Measurements from ENCODE around the gene GPR12.

The GPR12 gene, protein sequence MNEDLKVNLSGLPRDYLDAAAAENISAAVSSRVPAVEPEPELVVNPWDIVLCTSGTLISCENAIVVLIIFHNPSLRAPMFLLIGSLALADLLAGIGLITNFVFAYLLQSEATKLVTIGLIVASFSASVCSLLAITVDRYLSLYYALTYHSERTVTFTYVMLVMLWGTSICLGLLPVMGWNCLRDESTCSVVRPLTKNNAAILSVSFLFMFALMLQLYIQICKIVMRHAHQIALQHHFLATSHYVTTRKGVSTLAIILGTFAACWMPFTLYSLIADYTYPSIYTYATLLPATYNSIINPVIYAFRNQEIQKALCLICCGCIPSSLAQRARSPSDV

DNA sequence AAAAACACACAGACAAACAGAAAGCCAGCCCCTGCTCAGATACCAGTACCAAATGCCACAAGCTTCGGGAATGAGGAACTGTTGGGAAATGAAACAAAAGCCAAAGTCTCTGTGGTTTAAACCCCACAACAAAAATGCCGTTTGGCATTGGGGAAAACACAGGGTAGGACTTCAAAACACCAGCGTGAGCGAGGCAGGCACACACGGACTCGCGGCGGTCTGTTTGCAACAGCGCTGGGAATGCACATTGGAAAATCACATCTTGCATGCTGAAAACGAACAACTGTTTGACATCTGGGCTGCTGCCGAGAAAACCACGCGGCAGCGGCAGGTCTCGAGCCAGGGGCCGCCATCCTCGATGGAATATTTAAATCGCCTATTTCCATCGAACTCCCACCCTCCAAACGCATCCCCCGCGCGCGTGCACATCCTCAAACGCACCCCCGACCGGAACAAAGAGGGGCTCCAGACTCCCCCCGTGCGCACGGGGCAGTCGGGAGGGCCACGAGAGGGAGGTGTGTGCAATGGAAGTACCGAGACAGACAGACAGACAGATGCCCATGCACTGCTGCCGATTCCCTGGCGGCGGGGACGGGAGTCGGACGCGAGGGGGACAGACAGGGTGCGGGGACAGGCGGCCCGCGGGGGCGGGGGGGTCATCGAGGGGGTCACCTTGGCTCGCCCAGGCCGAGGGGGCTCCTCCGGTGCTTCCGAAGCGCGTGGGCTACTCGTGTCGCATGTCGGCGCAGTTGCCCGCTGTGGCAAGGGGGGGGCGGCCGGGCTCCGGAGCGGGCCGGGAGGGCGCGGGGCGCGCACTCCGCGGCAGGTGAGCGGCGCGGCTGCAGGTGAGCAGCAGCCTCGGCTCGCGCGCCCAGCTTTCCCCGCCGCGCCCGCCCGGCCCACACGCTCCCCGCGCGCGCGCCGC, at the start of gene GPR12:
TSS of gene GPR12 (minus strand) at position 880 of the 925 bp plus-strand sequence. CDS start 959 bp downstream, outside the sequence.
- DNase-seq, result no peak

DNA sequence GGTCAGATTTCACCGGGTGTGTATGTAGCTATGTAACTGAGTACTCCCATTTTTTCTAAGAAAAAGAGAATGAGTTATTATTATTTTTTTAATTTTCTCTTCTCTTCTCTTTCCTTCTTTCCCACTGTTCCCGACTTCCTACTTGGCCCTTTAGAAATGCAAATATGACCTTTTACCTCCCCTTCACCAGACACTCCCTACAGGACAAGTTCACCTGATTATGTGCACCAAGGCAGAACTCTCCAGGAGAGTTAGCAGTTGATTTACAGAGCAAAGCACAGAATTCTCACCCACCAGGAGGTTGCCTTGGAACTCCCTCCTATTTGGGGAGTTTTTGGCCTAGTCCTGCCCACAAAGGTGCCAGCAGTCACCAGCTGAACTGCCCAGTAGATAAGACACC, 49.5 kb upstream of the GPR12 start:
- no peak for DNase-seq

DNA sequence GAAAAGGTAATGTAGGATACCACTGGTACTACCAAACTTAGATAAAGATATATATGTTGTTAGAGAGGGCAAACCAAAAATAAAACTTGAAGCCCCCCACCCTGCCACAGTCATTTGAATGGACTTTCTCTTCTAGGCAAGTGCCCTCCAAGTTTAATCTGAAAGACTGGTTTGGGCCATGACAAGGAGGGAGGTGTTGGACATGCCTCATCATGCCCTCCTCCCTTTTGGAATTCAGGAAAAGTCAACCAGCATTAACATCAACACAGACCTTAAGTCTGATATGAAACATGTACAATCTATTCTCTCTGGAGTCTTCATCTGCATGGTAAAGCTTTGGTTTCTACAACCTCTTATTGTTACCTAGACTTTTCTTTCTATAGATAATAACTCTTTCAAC, 46.3 kb upstream of the GPR12 start:
- no peak for DNase-seq

DNA sequence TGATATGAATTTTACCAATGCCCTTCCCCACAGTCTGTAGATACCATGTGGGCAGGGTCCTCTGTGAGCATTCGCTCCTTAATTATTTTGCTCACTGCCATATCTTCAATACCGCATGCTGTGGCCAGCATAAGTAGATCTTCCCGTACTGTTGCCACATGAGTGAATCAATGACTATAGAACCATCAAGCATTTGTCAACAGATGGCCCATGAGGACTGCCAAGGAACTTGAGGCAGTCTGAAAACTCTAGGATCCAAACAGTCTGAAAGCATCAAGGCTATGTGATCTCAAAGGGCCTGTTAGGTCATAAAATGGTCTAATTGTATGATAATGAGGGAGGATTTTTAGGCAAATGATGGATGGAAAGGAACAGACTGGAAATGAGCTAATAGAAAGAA, 27.4 kb upstream of the GPR12 start:
- DNase-seq, result no peak

DNA sequence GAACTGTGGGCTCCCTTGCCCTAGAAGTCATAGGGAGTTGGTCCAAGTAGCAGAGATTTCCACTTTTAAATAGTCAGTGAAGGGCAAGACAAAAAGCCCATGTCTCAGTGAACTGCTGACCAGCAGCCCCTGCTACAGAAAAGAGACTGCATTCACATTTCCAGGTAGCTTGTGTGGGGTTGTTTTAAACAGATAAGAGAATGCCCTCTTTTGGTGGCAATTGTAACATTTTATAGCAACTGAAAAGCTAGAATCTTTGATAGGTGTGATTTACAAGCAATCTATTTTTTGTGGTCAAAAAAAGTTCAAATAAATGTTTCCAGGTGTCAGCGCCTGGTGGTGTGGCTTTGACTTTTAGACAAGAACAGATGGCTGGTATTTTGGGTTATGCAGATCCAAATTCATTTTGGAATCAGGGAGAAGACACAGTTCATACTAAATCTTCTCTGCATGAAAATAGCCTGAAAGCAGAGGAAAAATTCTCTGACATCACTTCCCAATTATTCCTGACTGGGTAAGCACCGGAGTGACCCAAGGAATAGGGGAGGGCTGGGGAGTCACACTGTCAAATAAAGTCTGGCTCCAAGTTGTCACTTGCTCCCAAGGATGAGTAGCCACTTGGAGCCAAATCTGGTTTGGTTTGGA, 26.2 kb upstream of the GPR12 start:
- DNase-seq, result no peak

DNA sequence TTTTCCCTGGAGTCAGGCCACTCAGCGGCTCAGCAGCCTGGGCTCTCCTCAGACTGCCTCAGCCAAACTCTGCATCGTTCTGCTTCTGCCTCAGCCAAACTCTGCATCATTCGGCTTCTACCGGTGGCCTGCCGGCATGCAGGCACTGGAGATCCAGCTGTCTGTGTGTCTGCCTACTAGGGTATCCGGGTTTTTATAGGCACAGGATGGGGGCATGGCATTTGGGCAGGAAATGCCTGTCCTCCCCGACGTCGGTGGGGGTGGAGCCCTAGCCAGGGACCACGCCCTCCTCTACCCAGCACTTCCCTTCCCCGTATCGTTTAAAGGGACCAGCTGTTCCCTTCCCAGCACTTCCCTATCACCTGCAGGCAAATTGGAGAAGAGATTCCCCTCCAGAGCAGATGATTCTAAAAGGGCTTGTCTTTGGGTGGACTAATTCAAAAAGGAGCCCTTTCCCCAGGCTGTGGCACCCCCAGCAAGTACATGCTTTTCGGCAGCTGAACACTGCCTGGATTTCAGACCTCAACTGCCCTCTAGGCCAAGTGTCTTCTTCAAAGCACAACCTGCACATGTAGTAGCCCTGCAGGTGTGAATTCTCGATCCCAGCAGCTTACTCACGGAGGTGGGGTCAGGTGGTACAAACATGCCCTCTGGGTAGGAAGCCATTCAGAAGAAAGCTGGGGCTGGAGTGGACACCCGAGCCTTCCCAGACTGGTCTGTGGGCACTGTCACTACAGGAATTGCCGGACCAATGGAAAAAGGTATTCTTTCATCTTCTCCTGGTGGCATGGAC, 25.4 kb upstream of the GPR12 start:
- peak; percentile 80 for DNase-seq

DNA sequence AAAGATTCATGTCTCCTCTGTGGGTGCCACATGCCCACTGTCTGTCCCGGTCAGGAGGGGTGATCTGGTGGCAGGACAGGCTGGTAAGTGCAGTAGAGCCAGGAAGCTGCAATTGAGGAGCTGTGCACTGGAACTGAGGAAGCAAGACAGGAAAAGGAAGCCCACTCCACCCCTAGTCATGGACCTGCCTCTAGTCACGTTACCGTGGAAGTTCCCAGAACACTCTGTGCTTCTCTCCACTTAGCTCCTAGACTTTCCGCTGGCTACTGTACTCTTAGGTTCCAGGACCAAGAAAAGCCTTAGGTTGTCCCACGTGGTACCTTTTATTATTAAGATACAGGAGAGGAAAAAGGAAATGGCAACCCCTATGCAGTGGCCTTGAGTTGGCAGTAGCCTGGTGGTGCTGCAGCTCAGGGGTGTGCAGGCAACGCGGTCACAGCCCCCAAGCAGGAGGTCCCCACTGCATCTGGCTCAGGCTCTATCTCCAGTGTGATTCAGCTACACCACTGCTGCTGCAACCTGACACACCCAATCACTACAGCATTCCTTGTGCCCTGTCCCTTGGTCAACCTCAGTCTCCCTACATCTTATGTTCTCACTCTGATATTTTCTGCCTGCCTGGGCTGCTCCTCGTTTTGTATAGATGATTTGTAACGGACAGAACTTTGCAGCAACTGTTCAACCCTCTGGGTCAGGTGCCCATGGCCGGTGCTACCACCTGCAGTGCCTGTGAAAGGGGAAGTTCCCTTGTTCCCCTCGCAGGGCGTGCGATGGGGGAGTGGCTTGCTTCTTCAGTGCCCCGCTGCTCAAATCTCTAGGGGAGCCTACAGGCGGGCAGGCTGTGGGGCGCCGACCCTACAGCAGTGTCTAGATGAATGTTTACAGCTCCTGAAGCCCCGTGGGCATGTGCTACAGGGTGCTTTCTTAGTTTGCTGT, 24.4 kb upstream of the GPR12 start:
- DNase-seq, result peak; percentile 61

DNA sequence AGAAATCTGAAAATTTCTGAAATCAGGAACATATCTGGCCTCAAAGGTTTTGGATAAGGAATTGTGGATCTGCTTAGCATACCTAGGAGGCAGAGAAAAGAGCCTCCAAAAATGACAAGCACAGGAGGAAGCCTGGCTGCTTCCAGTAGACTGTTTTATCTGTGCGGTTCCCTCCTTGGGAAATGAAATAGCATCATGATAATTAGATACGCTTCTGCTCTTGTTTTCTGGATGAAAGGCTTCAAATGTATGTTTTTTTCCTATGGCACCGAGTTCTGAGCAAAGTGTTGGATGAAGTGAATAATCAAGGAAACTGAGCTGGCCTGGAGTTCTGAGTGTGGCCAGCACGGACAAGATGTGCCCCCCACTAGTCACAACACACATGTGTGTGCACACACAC, 19.8 kb upstream of the GPR12 start:
- DNase-seq, result no peak

DNA sequence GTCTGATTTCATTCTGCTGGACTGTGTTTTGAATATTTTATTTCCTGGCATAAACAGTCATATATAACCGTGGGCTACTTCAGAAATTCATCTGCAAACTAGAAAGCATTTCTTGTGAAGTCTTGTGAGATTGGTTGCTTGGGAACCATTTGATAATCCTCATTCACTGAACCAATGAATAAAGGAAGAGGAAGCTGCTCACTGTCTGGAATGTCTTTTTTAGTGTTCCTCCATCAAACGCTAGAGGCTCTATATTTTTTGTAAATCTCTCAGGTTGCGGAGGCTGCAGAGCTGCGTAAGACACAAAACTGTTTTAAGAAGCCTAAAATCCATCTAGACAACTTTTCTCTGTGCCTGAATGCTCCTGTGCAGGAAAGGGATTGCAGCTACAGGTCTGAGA, 18.7 kb upstream of the GPR12 start:
- no peak for DNase-seq

DNA sequence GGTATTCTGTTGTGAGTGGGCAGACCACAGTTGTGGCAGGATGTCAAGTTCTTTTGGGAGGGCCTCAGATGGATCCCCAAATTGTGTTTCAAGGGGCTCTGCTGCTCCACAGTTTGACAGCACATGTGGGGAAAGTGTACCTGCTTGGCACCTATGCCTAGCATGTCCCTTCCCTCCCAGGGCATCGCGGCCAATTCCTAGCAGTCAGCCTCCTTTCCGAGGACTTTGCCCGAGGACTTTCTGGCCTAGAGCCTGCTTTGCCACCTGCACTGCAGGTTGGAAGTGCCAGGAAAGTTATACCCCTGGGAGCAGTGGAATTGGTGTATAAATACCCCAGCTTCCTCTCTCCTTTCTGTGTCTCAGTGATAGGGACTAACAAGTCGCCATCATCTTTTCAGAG, 11.9 kb upstream of the GPR12 start:
- no peak for DNase-seq

DNA sequence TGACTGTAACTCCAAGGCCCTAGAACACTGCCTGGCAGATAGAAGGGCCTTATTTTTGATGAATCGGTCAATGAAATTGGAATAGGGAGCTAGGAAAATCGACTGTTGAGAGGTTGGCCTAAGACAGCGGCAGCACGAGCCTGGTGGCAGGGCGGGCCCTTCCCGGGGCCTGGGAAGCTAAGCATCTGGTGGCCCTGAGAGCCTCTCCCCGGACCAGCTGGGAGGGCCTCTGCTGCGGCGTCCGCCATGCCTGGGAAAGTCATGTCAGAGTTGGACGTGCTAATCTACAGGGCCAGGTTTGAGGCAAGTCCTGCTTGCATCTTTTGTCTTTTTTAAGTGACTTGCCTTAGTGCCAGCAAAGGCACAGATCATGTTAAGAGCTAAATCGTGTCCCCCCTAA, 11.2 kb upstream of the GPR12 start:
- DNase-seq, result no peak

DNA sequence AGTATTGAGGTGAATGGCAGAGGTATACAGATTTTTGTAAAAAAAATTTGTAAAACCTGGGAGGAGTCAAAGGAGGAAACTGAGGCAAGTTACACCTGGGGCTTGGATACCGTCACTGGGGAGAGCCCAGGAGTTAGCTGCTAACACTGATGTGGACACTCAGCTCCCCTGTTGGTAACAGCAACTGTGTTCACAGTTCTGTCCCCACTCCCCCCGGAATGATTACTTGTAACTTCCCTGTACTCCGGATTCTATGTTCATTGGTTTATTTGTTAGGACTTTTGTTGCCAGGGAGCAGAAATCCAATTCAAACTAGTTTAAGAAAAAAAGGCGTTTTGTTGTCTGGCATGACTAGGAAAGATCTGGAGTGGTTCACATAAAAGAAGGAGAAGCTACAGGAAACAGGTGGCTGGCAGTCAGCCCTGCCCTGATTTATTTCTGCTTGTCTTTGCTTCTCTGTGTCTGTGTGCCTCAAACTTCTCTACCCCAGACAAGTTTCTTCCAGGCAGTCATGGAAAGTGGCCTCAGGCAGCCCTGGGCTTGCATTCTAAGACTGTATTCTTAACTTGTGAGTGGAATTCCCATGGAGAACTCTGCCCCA, 2.3 kb upstream of the GPR12 start:
- no peak for DNase-seq

DNA sequence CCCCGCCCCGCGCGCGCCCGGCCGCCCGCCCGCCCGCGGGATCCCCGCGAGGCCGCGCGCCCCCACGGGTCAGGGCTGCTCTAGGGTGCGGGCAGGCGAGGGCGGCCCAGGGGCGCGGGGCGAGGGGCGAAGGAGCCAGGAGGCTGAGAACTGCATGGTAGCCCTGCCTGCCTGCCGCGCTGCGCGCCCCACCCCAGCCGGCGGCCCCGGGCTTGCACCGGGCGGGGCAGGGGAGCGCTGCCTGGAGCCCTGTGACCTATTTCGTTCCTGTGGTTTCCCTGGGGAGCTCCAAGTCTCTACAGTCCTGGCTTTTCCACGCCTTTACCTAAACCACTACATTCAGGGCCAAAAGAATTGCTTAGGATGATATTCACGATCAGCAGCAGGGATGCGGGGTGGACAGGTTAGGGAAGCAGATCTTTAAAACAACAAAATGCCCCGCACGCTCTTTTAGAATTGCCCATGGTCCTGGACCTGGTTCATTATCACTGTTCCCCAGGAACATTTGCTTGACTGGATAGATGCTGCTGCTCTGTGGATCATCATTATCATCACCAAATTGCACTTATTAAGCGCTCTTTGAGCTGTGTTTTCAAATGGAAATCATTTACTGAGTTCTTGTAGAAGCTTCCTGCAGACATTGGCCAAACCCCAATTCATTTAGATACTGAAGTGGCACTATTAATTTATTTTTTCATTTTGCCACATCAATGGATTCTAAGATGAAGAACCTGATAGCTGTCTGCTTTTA, 421 bp upstream of the GPR12 start:
- no peak for DNase-seq

DNA sequence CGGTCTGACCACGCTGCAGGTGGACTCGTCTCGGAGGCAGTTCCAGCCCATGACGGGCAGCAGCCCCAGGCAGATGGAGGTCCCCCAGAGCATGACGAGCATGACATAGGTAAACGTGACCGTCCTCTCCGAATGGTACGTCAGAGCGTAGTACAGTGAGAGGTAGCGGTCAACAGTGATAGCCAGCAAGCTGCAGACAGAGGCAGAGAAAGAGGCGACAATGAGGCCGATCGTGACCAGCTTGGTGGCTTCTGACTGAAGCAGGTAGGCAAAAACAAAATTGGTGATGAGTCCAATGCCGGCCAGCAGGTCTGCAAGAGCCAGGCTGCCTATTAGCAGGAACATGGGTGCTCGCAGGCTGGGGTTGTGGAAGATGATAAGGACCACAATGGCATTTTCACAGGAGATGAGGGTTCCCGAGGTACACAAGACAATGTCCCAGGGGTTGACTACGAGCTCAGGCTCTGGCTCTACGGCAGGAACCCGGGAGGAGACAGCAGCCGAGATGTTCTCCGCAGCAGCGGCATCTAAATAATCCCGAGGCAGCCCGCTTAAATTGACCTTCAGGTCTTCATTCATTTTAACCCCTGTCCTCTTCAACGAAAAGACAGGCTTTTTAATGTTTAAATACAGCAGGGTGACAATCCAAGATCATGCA, 1.2 kb downstream of the GPR12 start:
- DNase-seq, result no peak

DNA sequence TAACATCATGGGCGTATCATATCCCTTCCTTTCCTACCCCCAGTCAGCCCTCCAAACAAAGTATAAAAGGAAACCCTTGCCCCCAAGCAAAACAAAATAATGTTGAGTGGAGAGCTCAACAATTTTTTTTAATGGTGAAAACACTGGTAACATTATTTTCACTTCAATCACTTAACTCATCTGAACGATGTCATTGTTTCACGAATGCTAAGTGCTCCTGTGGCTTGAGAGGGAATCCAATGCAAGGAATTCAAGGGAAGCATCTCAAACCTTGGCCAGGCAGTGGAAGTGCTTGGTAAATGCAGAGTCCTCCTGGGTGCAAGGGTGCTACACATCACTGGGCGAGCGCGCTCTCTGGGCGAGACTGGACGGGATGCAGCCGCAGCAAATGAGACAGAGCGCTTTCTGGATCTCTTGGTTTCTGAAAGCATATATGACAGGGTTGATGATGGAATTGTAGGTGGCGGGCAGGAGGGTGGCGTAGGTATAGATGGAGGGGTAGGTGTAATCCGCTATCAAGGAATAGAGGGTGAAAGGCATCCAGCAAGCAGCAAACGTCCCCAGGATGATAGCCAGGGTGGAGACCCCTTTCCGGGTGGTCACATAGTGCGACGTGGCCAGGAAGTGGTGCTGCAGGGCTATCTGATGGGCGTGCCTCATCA, 2.0 kb downstream of the GPR12 start:
- no peak for DNase-seq

DNA sequence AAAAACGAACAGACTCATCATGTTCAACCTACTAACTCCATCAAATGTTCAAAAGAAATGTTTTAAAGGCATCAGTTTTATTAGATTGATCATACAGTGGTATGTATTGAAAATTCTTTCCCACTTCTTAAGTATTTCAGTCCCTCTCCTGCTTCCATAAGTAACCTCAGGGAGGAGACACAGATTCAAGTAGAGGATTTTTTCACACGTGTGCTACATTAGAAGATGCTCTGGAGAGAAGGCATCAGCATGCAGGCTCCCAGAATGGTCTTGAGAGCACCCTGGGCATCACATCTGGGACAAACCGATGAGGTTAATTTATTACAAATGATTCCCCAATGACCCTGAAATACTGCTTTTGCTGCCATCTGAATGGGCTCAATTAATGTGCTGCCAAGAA, 3.6 kb downstream of the GPR12 start:
- no peak for DNase-seq

DNA sequence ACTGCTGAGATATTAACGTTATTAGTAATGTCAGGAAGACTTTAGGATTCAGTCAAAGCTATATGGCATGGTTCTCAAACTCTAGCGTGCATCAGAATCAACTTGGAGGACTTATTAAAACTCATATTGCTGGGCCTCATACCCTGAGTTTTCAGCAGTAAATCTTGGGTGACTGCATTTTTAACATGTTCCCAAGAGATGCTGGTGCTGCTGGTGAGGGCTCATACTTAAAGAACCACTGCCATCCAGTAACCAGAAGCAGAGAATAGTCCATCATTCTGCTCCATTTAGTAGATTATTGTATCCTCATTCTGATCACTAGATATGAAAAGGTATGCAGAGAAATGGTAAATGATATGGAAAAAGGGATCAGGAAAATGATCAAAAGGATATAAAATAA, 7.9 kb downstream of the GPR12 start:
- DNase-seq, result no peak

DNA sequence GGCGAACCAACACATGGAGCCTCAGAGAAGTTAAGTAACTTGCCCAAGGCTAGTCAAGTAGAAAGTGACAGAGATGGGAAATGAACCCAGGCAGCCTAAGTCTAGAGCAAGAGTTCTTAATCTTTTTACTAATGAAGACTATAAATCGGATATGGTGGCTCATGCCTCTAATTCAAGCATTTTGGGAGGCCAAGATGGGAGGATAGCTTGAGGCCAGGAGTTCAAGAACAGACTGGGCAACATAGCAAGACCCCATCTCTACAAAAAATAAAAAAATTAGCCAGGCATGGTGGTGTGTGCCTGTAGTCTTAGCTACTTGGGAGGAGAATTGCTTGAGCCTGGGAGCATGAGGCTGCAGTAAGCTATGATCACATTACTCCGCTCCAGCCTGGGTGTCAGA, 10.7 kb downstream of the GPR12 start:
- DNase-seq, result no peak

DNA sequence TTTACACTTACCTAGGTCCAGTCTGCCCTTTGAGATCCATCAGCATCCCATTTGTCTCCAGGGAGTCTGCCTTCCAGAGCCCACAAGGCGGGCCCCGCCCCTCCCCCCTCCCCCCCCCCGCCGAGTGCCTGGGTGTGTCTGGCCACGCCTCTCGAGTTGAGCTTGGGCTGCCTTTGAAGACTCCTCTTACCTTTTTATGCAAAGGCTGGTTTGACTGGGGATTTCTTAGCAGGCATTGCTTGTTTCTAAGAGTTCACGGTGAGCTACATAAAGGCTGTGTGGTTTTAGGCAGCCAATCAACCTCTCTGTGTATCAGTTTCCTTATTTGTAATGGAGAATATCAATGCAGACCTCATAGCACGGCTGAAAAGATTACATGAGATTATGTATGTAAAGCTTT, 11.3 kb downstream of the GPR12 start:
- no peak for DNase-seq
